COLO829 (cell line): ENCODE results near the gene DOCK9.

Experiments
- DNase-seq: peaks from one replicate; pipeline ENCODE4 v3.0.0; 2012; ENCODE audit warnings: low spot score

Gene DOCK9

DNA sequence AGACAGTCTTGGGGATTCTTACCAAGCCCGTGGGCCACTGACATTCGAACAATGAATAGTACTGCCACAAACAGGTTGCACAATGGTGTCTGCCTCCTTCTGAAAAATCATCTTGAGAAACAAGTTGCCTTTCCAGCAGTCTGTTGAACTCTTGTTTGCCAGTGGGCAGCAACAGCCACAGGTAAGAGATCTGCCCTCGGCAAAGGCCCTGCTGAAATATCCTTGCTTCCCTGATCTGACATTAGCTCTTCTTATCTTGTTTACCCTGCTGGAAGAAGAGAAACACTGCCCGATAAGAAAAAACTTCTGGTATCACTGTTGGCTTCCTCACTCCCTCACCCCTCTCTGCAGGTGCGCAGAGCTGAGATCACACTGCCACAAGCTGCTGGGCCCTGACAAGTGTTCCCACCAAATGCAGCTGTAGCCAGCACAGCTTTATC lies 2.0 kb downstream of the DOCK9 start:
- DNase-seq = no peak

- DNase-seq = no peak
These were observed 3.8 kb downstream of the DOCK9 start for GRCh38 chr13:98974053-98974452.

DNA sequence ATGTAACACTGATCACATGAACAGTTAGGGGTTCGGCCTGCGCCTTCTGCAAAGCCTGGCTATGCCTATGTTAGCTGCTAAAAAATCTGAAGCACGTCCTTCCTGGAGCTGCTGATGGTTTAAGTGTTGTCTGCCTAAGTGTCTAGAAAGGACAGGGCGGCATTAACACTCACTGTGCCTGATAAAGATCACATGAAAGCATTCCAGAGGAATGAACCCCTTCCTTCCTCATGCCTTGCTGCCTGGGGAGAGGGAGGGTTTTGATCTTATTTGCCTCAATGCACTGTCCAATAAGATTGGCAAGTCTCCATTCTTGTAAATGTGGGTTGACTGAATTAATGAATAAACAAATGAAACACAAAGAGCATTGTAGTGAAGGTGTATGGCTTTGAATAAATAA lies 5.2 kb downstream of the DOCK9 start:
- peak; percentile 51 for DNase-seq

DNA sequence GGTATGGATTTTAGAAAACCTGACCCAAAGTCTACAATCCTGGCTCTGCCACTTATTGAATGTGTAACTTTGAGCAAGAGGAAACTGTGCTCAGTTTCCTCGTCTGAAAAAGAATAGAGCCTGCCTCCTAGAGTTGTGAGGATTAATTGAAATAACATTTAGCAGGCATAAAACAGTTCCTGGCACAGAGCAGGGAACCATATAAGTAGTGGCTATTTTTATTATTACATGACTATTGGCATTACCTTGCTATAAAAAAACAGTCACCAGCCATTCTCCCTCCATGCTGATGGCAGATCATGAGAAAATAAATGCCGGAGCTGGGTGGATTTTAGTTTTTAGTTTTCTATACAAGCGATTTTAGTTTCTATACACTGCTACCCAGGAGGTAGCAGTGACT lies 5.8 kb downstream of the DOCK9 start:
- no peak for DNase-seq

- DNase-seq = no peak
These were observed 7.5 kb downstream of the DOCK9 start for GRCh38 chr13:98970330-98970729.

GRCh38 chr13:98967491-98967890 lies 10.4 kb downstream of the DOCK9 start:
- DNase-seq = no peak

DNA sequence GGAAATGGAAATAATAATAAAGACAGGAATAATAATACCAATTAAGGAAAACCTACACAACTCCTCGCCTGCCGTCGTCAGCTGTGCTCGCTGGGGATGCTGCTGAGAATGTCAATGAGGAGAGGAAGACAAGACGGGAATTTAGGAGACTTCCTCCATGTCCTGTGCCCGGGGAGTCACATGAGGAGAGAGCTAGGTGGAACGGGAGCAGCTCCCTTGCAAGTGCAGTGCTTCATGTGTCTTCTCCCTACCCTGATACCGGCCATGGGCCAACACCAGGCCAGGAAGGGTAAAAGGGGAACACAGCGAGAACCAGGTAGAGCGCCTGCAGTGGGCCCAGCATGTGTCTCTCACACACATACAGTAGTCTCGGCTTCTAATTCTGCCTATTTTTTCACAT lies 11.8 kb downstream of the DOCK9 start:
- no peak for DNase-seq

DNA sequence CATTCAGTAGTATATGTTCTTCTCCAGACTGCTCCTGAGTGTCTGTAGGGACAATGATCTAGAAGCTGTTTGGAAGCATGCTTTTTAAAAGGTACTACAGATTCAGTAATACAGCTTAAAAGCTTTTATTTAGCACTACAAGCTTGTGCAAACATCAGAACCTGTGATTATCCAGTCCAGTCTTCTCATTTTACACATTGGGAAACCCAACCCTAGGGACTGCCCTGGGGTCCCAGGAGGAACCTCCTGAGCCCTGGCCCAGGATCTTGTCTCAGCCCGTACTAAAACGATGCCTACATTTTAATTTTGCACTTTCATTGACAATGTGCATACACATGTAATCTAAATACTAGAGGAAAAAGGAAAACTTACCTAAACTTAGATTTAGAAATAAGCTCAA lies 12.5 kb downstream of the DOCK9 start:
- no peak for DNase-seq

DNA sequence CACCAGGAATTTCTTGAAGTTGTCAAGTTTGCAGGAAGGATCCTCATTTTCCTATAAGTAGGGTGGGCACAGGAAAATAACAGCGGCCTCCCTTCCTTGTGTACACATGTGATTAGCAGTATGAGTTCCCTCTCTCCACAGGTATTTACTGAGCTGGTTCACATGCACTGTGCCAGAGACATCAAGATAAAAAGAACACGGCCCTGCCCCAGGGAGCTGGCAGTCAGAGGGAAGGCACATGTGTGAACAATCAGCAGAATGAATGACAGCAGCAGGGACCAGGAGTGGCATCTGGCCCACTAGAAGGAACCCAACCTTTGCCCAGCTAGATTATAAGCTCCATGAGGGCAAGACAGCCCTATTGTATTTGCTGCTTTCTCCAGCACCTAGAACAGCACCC lies 13.9 kb downstream of the DOCK9 start:
- DNase-seq = no peak

GRCh38 chr13:98962901-98963590 lies 14.8 kb downstream of the DOCK9 start:
- DNase-seq = no peak

- DNase-seq = no peak
These were observed 16.3 kb downstream of the DOCK9 start for GRCh38 chr13:98961503-98962105.

GRCh38 chr13:98960606-98961502 lies 17.0 kb downstream of the DOCK9 start:
- DNase-seq = no peak

GRCh38 chr13:98959786-98960605 lies 17.9 kb downstream of the DOCK9 start:
- no peak for DNase-seq

DNA sequence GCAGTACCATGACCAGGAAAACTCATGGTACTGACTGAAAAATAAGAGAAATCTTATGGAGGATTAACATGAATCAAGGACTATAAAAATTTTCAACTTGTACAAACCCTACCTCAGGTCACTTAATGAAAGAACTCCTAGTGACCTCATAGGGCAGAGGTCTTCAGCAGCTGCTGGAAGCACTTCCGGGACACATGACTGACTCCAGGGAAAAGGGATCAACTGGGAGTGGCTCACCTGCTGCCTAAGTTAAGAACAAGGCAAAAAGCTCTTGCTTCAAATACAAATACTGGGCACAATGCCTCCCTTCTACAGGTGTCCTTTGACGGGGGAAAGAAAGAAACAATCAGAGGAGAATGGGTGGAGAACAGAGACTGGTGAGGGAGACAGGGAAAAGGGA lies 18.6 kb downstream of the DOCK9 start:
- no peak for DNase-seq

GRCh38 chr13:98958443-98958794 lies 19.4 kb downstream of the DOCK9 start:
- no peak for DNase-seq

DNA sequence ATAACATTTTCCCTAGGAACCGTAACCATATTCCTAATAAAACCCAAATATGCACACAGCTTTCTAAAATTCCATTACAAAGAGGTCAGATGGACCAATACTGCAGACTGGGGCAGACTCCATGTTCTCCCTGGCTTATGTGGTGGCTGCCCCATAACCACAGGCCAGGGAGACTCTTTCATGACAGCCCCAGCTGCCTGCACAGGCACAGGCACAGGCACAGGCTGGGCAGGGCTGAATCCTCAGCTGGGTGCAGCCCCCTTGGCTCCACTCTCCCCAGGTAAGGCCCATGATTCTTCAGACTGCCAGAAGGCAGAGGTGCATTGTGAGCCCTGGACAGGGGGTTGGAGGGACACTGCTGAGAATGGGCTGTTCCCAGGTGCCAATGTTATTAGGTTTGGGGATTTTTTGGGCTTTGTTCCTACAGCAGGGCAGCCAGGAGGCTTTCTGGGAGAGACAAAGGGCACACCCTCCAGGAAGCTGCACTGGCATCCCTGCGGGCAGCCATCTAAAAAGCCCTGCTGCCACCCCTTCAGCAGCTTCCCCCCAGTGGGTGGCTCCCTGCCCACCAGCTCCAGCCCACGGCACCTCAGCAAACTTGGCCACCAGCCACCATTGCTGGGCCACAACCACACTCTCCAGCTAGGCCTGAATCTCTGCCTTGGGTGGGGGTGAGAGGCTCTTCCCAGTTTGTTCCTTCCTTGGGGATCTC lies 20.0 kb downstream of the DOCK9 start:
- DNase-seq = no peak

DNA sequence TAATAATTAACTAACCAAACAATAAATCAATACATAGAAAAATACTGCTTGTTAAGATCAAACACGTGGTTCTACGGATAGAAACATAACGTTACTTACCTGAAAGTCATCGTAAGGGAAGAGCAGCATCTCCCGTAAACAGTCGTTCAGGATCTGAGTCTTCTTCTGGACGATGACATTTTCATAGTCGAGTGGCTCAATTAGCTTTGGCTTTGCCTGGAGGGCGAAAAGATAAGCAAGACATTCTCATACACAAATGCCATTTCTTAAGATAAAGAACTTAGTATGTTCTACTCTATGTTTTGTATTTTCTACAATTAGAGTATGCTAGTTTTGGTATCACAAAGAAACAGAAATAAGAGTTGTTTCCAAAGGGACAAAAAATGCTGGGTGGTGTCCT lies 22.5 kb downstream of the DOCK9 start:
- DNase-seq = no peak

DNA sequence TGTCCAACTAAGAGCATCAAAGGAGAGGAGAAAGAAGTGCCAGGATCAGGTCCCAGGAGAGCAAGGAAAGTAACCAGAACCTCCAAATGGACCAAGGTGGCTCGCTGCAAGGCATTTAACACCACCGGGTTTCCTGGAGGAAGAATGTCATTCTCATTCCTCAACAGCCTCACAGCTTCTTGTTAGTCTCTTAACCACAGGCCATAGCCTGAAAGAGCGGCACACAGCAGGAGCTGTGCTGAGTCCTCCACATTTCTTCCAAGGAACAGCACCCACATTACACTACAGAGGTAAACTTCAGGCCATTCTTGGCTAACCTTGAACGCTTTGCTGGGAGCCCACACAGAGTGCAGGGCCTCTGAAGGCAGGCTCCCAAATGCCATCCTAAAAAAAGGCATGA lies 23.6 kb downstream of the DOCK9 start:
- DNase-seq = no peak

GRCh38 chr13:98951266-98951665 lies 26.6 kb downstream of the DOCK9 start:
- DNase-seq = no peak

GRCh38 chr13:98950705-98951104 lies 27.2 kb downstream of the DOCK9 start:
- no peak for DNase-seq

GRCh38 chr13:98947925-98948324 lies 29.9 kb downstream of the DOCK9 start:
- no peak for DNase-seq
